HG02973 (cell line): ENCODE measurements around the gene ALKBH2.

Source experiments
- ATAC-seq: cut with Tn5 transposase; IDR thresholded peaks from one replicate; pipeline ENCODE4 v1.9.1; 2021; ENCODE audit warnings: moderate library complexity; ENCODE audit not compliant: unreplicated experiment

ALKBH2 gene

GRCh38 chr12:109093022-109093918, at the start of gene ALKBH2:
Gene ALKBH2, minus strand, starts transcription at chr12:109093472. Its CDS starts 686 bp downstream, at chr12:109092786.
- ATAC-seq: peak; percentile 61

- no peak for ATAC-seq
These were observed 47.3 kb upstream of the ALKBH2 start for GRCh38 chr12:109140560-109140959.

- ATAC-seq: no peak
These were observed 46.5 kb upstream of the ALKBH2 start for GRCh38 chr12:109139791-109140190.

GRCh38 chr12:109139360-109139759, 46.1 kb upstream of the ALKBH2 start:
- ATAC-seq: no peak

- no peak for ATAC-seq
These were observed 43.8 kb upstream of the ALKBH2 start for GRCh38 chr12:109137055-109137454.

- ATAC-seq: no peak
These were observed 41.1 kb upstream of the ALKBH2 start for GRCh38 chr12:109134186-109134917.

- no peak for ATAC-seq
These were observed 38.1 kb upstream of the ALKBH2 start for GRCh38 chr12:109131154-109132050.

- no peak for ATAC-seq
These were observed 37.3 kb upstream of the ALKBH2 start for GRCh38 chr12:109130297-109131153.

- ATAC-seq: no peak
These were observed 34.4 kb upstream of the ALKBH2 start for GRCh38 chr12:109127533-109128242.

- no peak for ATAC-seq
These were observed 33.5 kb upstream of the ALKBH2 start for GRCh38 chr12:109126784-109127183.

- ATAC-seq: no peak
These were observed 32.5 kb upstream of the ALKBH2 start for GRCh38 chr12:109125791-109126190.

GRCh38 chr12:109124878-109125648, 31.8 kb upstream of the ALKBH2 start:
- ATAC-seq: no peak

- no peak for ATAC-seq
These were observed 28.1 kb upstream of the ALKBH2 start for GRCh38 chr12:109121346-109121880.

- no peak for ATAC-seq
These were observed 27.3 kb upstream of the ALKBH2 start for GRCh38 chr12:109120557-109120956.

- ATAC-seq: no peak
These were observed 26.8 kb upstream of the ALKBH2 start for GRCh38 chr12:109120095-109120494.

- ATAC-seq: no peak
These were observed 23.3 kb upstream of the ALKBH2 start for GRCh38 chr12:109116611-109116949.

- ATAC-seq: no peak
These were observed 22.7 kb upstream of the ALKBH2 start, which contains the start of gene ACACB for GRCh38 chr12:109115758-109116610. Gene ACACB, plus strand, starts transcription at chr12:109116587. Its CDS starts 22,819 bp downstream, at chr12:109139406.

- ATAC-seq: no peak
These were observed 22.1 kb upstream of the ALKBH2 start for GRCh38 chr12:109115404-109115757.
